ENCODE measurements around the gene INPPL1. TPM values are rescaled to one million over a fixed set of nuclear protein-coding genes. Genes with fewer than 3 reads are reported as not detected.
A peak's percentile ranks its signal among the peaks of the same experiment; 100 is the strongest.

The INPPL1 gene, protein sequence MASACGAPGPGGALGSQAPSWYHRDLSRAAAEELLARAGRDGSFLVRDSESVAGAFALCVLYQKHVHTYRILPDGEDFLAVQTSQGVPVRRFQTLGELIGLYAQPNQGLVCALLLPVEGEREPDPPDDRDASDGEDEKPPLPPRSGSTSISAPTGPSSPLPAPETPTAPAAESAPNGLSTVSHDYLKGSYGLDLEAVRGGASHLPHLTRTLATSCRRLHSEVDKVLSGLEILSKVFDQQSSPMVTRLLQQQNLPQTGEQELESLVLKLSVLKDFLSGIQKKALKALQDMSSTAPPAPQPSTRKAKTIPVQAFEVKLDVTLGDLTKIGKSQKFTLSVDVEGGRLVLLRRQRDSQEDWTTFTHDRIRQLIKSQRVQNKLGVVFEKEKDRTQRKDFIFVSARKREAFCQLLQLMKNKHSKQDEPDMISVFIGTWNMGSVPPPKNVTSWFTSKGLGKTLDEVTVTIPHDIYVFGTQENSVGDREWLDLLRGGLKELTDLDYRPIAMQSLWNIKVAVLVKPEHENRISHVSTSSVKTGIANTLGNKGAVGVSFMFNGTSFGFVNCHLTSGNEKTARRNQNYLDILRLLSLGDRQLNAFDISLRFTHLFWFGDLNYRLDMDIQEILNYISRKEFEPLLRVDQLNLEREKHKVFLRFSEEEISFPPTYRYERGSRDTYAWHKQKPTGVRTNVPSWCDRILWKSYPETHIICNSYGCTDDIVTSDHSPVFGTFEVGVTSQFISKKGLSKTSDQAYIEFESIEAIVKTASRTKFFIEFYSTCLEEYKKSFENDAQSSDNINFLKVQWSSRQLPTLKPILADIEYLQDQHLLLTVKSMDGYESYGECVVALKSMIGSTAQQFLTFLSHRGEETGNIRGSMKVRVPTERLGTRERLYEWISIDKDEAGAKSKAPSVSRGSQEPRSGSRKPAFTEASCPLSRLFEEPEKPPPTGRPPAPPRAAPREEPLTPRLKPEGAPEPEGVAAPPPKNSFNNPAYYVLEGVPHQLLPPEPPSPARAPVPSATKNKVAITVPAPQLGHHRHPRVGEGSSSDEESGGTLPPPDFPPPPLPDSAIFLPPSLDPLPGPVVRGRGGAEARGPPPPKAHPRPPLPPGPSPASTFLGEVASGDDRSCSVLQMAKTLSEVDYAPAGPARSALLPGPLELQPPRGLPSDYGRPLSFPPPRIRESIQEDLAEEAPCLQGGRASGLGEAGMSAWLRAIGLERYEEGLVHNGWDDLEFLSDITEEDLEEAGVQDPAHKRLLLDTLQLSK
- total RNA-seq (184 and 211 TPM in 2 replicates), polyA plus RNA-seq (125 and 153 TPM in 2 replicates), polyA minus RNA-seq (157 and 171 TPM in 2 replicates), Bru-seq, nascent RNA (percentile 68 among the genes with signal in this experiment), BruChase-seq, experiment 1, labeled RNA remaining after a 6-hour chase (percentile 96 among the genes with signal in this experiment), BruChase-seq, experiment 2, labeled RNA remaining after a 2-hour chase (percentile 95 among the genes with signal in this experiment)
- polyA plus RNA-seq (2011; cell fraction: cytosol; rRNA removed) = 52.7 and 60.3 TPM in 2 replicates
- 839 and 1,020 TPM in 2 replicates for polyA plus RNA-seq (2011; cell fraction: nucleus; rRNA removed)
- 89.2 and 105 TPM in 2 replicates for polyA plus RNA-seq (2012)
- polyA minus RNA-seq (2011; cell fraction: cytosol; rRNA and poly(A)+ RNA removed) = 121 TPM
- polyA minus RNA-seq (2011; cell fraction: nucleus; rRNA and poly(A)+ RNA removed) = 213 and 246 TPM in 2 replicates
- long read RNA-seq, full-length matches to known transcripts = 5 of 99 reads
- long read RNA-seq, partial matches to known transcripts = 48 of 99 reads
- long read RNA-seq, other reads (novel, unspliced or antisense) = 46 of 99 reads

DNA sequence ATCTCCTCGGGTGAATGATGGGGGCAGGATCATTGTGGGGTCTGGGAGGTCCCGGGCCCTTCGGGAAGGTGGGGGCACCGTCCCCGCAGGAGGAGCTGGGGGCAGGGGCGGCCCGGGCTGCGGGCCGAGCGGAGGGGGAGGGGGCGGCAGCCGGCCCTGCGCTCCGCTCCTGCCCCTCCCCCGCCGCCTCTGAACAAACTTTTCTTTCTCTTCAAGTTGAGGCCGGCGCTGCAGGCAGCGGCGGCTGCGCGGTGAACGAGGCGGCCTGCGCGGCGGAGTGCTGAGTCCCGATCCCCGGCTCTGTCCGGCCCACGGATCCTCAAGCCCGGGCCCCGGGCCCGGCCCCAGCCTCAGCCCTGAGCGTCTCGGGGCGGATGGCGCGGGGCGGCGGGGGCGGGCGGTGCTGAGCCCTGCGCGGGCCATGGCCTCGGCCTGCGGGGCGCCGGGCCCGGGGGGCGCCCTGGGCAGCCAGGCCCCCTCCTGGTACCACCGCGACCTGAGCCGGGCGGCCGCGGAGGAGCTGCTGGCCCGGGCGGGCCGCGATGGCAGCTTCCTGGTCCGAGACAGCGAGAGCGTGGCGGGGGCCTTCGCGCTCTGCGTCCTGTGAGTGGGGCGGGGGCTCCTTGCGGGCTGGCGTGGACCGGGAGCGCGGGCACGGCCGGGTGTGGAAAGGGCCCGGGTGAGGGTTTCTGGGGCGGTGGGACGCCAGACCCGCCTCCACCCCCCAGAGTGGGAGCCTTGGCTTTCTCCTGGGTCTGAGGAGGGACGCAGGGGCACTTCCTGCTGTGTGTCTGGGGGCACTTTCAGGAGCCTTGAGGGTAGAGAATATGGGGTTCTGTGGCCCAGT is at the start of gene INPPL1:
INPPL1 (plus strand) TSS at position 204 of the 847 bp plus-strand sequence; CDS start at position 422, 218 bp downstream.
- H3K36me3 ChIP-seq (ENCODE audit: control insufficient read depth in 2 of 2, extremely low read depth in 1 of 2, insufficient read depth in 2 of 2, low read length in 2 of 2) = peaks cover 2 to 26% of the 10 kb centered on the region in 2 experiments
- CTCF ChIA-PET = interaction anchor here (0.6 to 1.7 kb wide), 8 partner anchors 12 to 248 kb away, joined by 3 to 11 read pairs (median 4); no protein-coding TSS in a partner anchor
- intact Hi-C loops (cut with micrococcal nuclease) (no loop called here), dilution Hi-C loops (cut with MboI; ENCODE audit: extremely low pct_ligation_motif_present, low sequenced_read_pairs) (no loop called here)
- H3K9ac ChIP-seq (replicated peaks; ENCODE audit: extremely low read depth, insufficient read depth, low read length) = peak within 1 kb of the TSS; percentile 82
- DNase-seq (ENCODE audit: low read depth, low spot score) (no peak), FAIRE-seq (peak; percentile 28)
- H3K4me1 ChIP-seq (ENCODE audit: control insufficient read depth, extremely low read depth, insufficient read depth, low read length) = peaks cover 9% of the 10 kb centered on the region
- H4K20me1 ChIP-seq (replicated peaks; ENCODE audit: control insufficient read depth, extremely low read depth, insufficient read depth, low read length) = no peaks in the 10 kb centered on the region
- H3K9me3 ChIP-seq (replicated peaks; ENCODE audit: control insufficient read depth, insufficient read depth, low read length) = no peaks in the 10 kb centered on the region
- POLR2A ChIA-PET = no interaction called here
- H3K4me3 ChIP-seq (replicated peaks in 1 of 3; ENCODE audit: insufficient read depth in 1 of 3, low read depth in 1 of 3, low read length in 3 of 3) = peak within 1 kb of the TSS; percentile 76 to 94 (median 94)
- TF ChIP-seq POLR2AphosphoS5 (IDR thresholded peaks at IDR 0.05; ENCODE audit: insufficient read depth, low read depth, low read length) (peak; percentile 49), POLR2A (IDR thresholded peaks at IDR 0.05; ENCODE audit: low read depth, low read length) (peak; percentile 53), MYC (IDR thresholded peaks at IDR 0.05; ENCODE audit: low read depth, low read length) (no peak), FOS (IDR thresholded peaks at IDR 0.05; ENCODE audit: borderline replicate concordance, insufficient read depth, low read length) (no peak), GATA2 (IDR thresholded peaks at IDR 0.05; ENCODE audit: insufficient read depth, insufficient read length, low read depth, low read length) (no peak), EZH2 (IDR thresholded peaks at IDR 0.05; ENCODE audit: borderline replicate concordance, low read depth, low read length, severe bottlenecking) (no peak)
- TF ChIP-seq, protein P1, sequence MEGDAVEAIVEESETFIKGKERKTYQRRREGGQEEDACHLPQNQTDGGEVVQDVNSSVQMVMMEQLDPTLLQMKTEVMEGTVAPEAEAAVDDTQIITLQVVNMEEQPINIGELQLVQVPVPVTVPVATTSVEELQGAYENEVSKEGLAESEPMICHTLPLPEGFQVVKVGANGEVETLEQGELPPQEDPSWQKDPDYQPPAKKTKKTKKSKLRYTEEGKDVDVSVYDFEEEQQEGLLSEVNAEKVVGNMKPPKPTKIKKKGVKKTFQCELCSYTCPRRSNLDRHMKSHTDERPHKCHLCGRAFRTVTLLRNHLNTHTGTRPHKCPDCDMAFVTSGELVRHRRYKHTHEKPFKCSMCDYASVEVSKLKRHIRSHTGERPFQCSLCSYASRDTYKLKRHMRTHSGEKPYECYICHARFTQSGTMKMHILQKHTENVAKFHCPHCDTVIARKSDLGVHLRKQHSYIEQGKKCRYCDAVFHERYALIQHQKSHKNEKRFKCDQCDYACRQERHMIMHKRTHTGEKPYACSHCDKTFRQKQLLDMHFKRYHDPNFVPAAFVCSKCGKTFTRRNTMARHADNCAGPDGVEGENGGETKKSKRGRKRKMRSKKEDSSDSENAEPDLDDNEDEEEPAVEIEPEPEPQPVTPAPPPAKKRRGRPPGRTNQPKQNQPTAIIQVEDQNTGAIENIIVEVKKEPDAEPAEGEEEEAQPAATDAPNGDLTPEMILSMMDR (IDR thresholded peaks at IDR 0.05; ENCODE audit: extremely low read depth in 1 of 2, insufficient read depth in 1 of 2, low read depth in 1 of 2, low read length in 2 of 2) = no peak
- H3K79me2 ChIP-seq (ENCODE audit: control insufficient read depth, insufficient read depth, low read length) = peaks cover 21% of the 10 kb centered on the region
- H3K27me3 ChIP-seq (ENCODE audit: control insufficient read depth in 2 of 2, insufficient read depth in 2 of 2, low read length in 2 of 2) = no peaks in the 10 kb centered on the region
- H3K9me1 ChIP-seq (replicated peaks; ENCODE audit: control insufficient read depth, extremely low read depth, insufficient read depth, low read length) = no peaks in the 10 kb centered on the region
- peak within 1 kb of the TSS; percentile 89 for H3K4me2 ChIP-seq (ENCODE audit: insufficient read depth, low read length)
- no TSS peak for BruUV-seq (replicated peaks)
- H2AFZ ChIP-seq (ENCODE audit: low read depth, low read length) = peak within 1 kb of the TSS; percentile 89
- H3K27ac ChIP-seq (ENCODE audit: insufficient read depth, low read depth, low read length) = peak within 1 kb of the TSS; percentile 60

All from endothelial cell of umbilical vein (primary cell).